HEK293T (cell line): ENCODE data around the gene PACS2.

Experiments
- CTCF ChIA-PET: fragments of 350-600 bp; formaldehyde crosslinking; extraction: SDS; loops from one replicate; lab custom pipeline; 2021; ENCODE audit warnings: antibody characterized with exemption, inconsistent platforms; lab: Yijun Ruan, JAX
- POLR2A ChIA-PET: fragments of 350-600 bp; formaldehyde crosslinking; extraction: SDS; loops from one replicate; lab custom pipeline; 2020; ENCODE audit warnings: antibody characterized with exemption, inconsistent platforms; lab: Yijun Ruan, JAX
- DNase-seq: peaks from one replicate; pipeline ENCODE4 v3.0.0; 2012; ENCODE audit warnings: mixed read lengths; ENCODE audit errors: extremely low spot score
- ARNT ChIP-seq: fragments of 450-650 bp; IDR thresholded peaks from 2 replicates; pipeline ENCODE4 v1.6.1; 2017; ENCODE audit warnings: mild to moderate bottlenecking
- BHLHE40 ChIP-seq: fragments of 450-650 bp; IDR thresholded peaks from 2 replicates; pipeline ENCODE4 v1.6.1; 2016; ENCODE audit warnings: mild to moderate bottlenecking, moderate library complexity, borderline replicate concordance
- CTBP1 ChIP-seq: fragments of 450-650 bp; IDR thresholded peaks from 2 replicates; pipeline ENCODE4 v1.6.1; 2016; ENCODE audit warnings: borderline replicate concordance
- ELF4 ChIP-seq: fragments of 450-650 bp; IDR thresholded peaks from 2 replicates; pipeline ENCODE4 v1.6.1; 2017; ENCODE audit warnings: antibody characterized with exemption
- FOXA1 ChIP-seq: fragments of 450-650 bp; IDR thresholded peaks from 2 replicates; pipeline ENCODE4 v1.6.1; 2016; ENCODE audit warnings: mild to moderate bottlenecking
- FOXK2 ChIP-seq: fragments of 450-650 bp; IDR thresholded peaks from 2 replicates; pipeline ENCODE4 v1.6.1; 2016; ENCODE audit warnings: mild to moderate bottlenecking
- FOXM1 ChIP-seq: fragments of 450-650 bp; IDR thresholded peaks from 2 replicates; pipeline ENCODE4 v1.6.1; 2017; ENCODE audit warnings: mild to moderate bottlenecking, borderline replicate concordance
- HDGF ChIP-seq: fragments of 450-650 bp; IDR thresholded peaks from 2 replicates; pipeline ENCODE4 v1.6.1; 2017; ENCODE audit warnings: antibody characterized with exemption, borderline replicate concordance
- L3MBTL2 ChIP-seq: fragments of 450-650 bp; conservative IDR thresholded peaks from 2 replicates; pipeline ENCODE4 v1.6.1; 2016; ENCODE audit warnings: mild to moderate bottlenecking
- LEF1 ChIP-seq: fragments of 450-650 bp; IDR thresholded peaks from 2 replicates; pipeline ENCODE4 v1.6.1; 2017; ENCODE audit warnings: mild to moderate bottlenecking, borderline replicate concordance
- NFRKB ChIP-seq: fragments of 450-650 bp; IDR thresholded peaks from 2 replicates; pipeline ENCODE4 v1.6.1; 2016; ENCODE audit warnings: mild to moderate bottlenecking, moderate library complexity
- PKNOX1 ChIP-seq: fragments of 450-650 bp; IDR thresholded peaks from 2 replicates; pipeline ENCODE4 v1.6.1; 2016
- SP1 ChIP-seq: fragments of 450-650 bp; IDR thresholded peaks from 2 replicates; pipeline ENCODE4 v1.6.1; 2017
- SUZ12 ChIP-seq: fragments of 450-650 bp; IDR thresholded peaks from 2 replicates; pipeline ENCODE4 v1.6.1; 2016; ENCODE audit warnings: mild to moderate bottlenecking
- TARDBP ChIP-seq: fragments of 450-650 bp; IDR thresholded peaks from 2 replicates; pipeline ENCODE4 v1.6.1; 2016
- ZNF384 ChIP-seq: fragments of 450-650 bp; IDR thresholded peaks from 2 replicates; pipeline ENCODE4 v1.6.1; 2016

PACS2 gene

GRCh38 chr14:105279642-105280361 is 34.7 kb upstream of the PACS2 start:
- no peak for DNase-seq
- TF ChIP-seq ARNT (no peak), ZNF384 (no peak), FOXM1 (no peak), FOXK2 (no peak), ELF4 (no peak), BHLHE40 (no peak), TARDBP (no peak), NFRKB (no peak), LEF1 (no peak), CTBP1 (no peak), HDGF (no peak), SUZ12 (no peak), FOXA1 (no peak), PKNOX1 (no peak), SP1 (no peak), L3MBTL2 (no peak)
- CTCF ChIA-PET: no interaction called here
- POLR2A ChIA-PET: no interaction called here

GRCh38 chr14:105280525-105280924 is 34.0 kb upstream of the PACS2 start:
- no peak for DNase-seq
- ChIA-PET CTCF (no interaction called here), POLR2A (no interaction called here)
- no peak for TF ChIP-seq PKNOX1
- TF ChIP-seq FOXA1: no peak
- no peak for TF ChIP-seq SUZ12
- TF ChIP-seq TARDBP: no peak
- TF ChIP-seq FOXK2: no peak
- no peak for TF ChIP-seq LEF1
- no peak for TF ChIP-seq CTBP1
- TF ChIP-seq ARNT: no peak
- TF ChIP-seq ELF4: no peak
- TF ChIP-seq SP1: no peak
- TF ChIP-seq ZNF384: no peak
- no peak for TF ChIP-seq L3MBTL2
- TF ChIP-seq FOXM1: no peak
- TF ChIP-seq BHLHE40: no peak
- no peak for TF ChIP-seq NFRKB
- no peak for TF ChIP-seq HDGF

DNA sequence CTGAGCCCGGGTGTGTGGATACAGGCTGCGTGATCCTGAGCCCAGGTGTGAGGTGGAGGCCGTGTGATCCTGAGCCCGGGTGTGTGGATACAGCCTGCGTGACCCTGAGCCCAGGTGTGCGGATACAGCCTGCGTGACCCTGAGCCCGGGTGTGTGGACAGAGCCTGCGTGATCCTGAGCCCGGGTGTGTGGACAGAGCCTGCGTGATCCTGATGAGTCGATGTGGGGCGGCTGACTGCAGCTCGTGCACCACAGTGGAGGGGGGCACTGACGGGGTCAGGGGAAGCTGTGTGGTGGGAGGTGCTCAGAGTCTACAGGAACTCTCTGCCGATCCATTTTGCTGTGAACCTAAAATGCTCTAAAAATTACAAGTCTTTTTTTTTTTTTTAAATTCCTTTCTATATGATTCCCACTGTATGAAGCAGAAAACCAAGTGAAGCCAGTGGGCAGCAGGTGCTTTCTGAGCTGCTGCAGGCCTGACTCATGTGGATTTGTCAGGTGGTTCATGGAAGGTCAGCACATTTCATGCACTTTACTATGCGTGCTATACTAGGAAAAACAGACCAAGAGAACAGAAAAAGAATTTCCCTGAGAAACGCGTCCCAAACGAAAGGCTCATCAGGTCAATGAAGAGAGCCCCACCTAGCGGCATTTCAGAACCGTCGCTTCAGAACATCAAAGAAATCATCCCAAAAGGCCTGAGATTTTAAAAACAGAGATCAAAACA is 33.0 kb upstream of the PACS2 start:
- TF ChIP-seq LEF1 (0 out of 2 replicates have a peak, but pooled peaks have one; percentile 9), FOXA1 (no peak)
- peak; percentile 66 for DNase-seq
- POLR2A ChIA-PET: interaction anchor here (1.0 kb wide), 1 partner anchor 20 kb away, joined by 3 read pairs; no protein-coding TSS in a partner anchor
- CTCF ChIA-PET: interaction anchor here (0.6 to 1.0 kb wide), 3 partner anchors 79 to 185 kb away, joined by 3 to 6 read pairs (median 4); no protein-coding TSS in a partner anchor

DNA sequence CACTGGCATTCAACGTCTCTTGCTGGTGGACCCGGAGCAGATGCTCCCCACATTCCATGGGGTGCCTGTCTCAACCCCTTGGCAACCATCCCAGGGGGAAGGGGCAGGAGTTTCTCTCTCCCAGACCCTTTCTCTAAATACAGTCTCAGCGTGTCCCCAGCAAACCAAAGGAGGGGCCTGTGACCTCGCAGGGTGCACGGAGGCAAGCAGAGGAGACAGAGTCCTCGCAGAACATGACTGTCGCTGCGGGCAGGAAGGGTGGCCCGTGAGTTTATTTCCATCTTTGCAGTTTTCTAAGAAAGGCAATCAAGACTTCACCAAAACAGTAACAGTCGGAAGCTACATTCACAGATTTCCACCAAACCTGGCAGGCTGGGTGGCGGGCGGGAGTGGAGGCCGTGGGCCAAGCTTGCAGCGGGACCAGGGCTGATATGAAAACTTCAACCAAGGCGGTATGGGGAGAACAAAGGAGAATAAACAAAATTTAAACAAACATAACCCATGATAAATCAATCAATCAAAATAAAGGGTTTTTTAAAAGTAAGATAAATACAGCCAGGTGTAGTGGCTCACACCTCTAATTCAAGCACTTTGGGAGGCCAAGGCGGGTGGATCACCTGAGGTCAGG is 32.3 kb upstream of the PACS2 start:
- ChIA-PET POLR2A (interaction anchor here (1.0 kb wide), 1 partner anchor 19 kb away, joined by 3 read pairs; no protein-coding TSS in a partner anchor), CTCF (interaction anchor here (0.7 to 1.0 kb wide), 2 partner anchors 14 to 80 kb away, joined by 3 read pairs; no protein-coding TSS in a partner anchor)
- DNase-seq: no peak
- TF ChIP-seq LEF1 (0 out of 2 replicates have a peak, but pooled peaks have one; percentile 3), SUZ12 (no peak)

GRCh38 chr14:105283028-105283427 is 31.5 kb upstream of the PACS2 start:
- TF ChIP-seq LEF1 (no peak), TARDBP (no peak), PKNOX1 (peak; percentile 69)
- POLR2A ChIA-PET: no interaction called here
- DNase-seq: no peak
- CTCF ChIA-PET: no interaction called here

DNA sequence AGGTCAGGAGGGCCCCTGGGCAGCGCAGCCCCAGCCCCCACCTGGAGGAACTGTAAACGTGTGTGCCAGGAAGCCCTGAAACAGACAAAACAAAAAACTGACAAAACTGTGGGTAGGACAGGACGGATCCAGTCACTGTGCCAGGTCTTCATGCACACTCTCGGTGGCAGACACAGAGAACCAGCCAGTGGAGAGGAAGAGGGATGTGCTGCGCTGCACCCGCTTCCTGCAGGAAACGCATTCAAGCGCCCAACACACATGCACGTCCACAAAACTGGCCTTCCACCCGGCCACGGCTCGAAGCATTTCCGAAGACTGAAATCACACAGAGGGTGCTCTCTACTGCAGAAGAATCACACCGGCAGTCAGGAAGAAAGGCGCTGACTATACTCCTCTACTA is 30.6 kb upstream of the PACS2 start:
- DNase-seq: no peak
- ChIA-PET CTCF (no interaction called here), POLR2A (no interaction called here)
- TF ChIP-seq TARDBP (no peak), CTBP1 (no peak), SP1 (no peak), NFRKB (no peak), ELF4 (no peak), SUZ12 (no peak), HDGF (no peak), FOXM1 (no peak), LEF1 (no peak), ARNT (no peak), FOXK2 (no peak)
